WTC11 (cell line): Measurements from ENCODE around the gene ZSCAN21. TPM values are rescaled to one million over a fixed set of nuclear protein-coding genes. Genes with fewer than 3 reads are reported as not detected.

Source experiments
- ATAC-seq: fragments of 200-7000 bp; cut with Tn5 transposase; 2 replicates; pipeline ENCODE4 v1.10.0; 2021; ENCODE audit warnings: mild to moderate bottlenecking, moderate library complexity
- Bru-seq: library from RNA; stranded (reverse); fragments of 400-500 nt; gene quantifications from one replicate; lab custom pipeline; 2021; lab: Mats Ljungman, UMichigan
- CTCF ChIA-PET: fragments of 300-600 bp; sonication (Branson Sonifier 250); formaldehyde crosslinking; loops from one replicate; lab custom pipeline; 2021; ENCODE audit warnings: antibody characterized with exemption; lab: Charles Lee
- POLR2A ChIA-PET: fragments of 350-600 bp; sonication (Branson Sonifier 250); formaldehyde crosslinking; loops from one replicate; lab custom pipeline; 2021; ENCODE audit warnings: antibody characterized with exemption; lab: Charles Lee
- DNase-seq: peaks from one replicate; pipeline ENCODE4 v3.0.0; 2021; ENCODE audit warnings: low spot score
- H3K27ac Mint-ChIP-seq: 2 replicates; pipeline ENCODE4 v1.8.0; 2021; ENCODE audit warnings: mixed read lengths
- H3K27me3 Mint-ChIP-seq: 2 replicates; pipeline ENCODE4 v1.8.0; 2021; ENCODE audit warnings: low read depth, mild to moderate bottlenecking, moderate library complexity, mixed read lengths
- H3K36me3 Mint-ChIP-seq: 2 replicates; pipeline ENCODE4 v1.8.0; 2021; ENCODE audit warnings: mixed read lengths
- H3K4me1 Mint-ChIP-seq: 2 replicates; pipeline ENCODE4 v1.8.0; 2022; ENCODE audit warnings: mixed read lengths
- H3K4me3 Mint-ChIP-seq: 2 replicates; pipeline ENCODE4 v1.8.0; 2021; ENCODE audit warnings: mild to moderate bottlenecking, moderate library complexity, mixed read lengths
- H3K9me3 Mint-ChIP-seq: 2 replicates; pipeline ENCODE4 v1.8.0; 2021; ENCODE audit warnings: mixed read lengths
- ESRRA ChIP-seq: sonication (generic); formaldehyde crosslinking; IDR thresholded peaks from 2 replicates; pipeline ENCODE4 v1.8.1; 2022; ENCODE audit warnings: mild to moderate bottlenecking, missing genetic modification reagents, borderline replicate concordance
- FOXK1 ChIP-seq: sonication (generic); formaldehyde crosslinking; IDR thresholded peaks from 2 replicates; pipeline ENCODE4 v1.8.0; 2022; ENCODE audit warnings: mild to moderate bottlenecking, moderate library complexity, missing genetic modification reagents
- GABPB1 ChIP-seq: sonication (generic); formaldehyde crosslinking; IDR thresholded peaks from 2 replicates; pipeline ENCODE4 v1.8.1; 2023; ENCODE audit warnings: mild to moderate bottlenecking, missing genetic modification reagents
- IRF2 ChIP-seq: sonication (generic); formaldehyde crosslinking; IDR thresholded peaks from 2 replicates; pipeline ENCODE4 v1.8.0; 2022; ENCODE audit warnings: low read depth, missing genetic modification reagents, borderline replicate concordance
- NFE2L1 ChIP-seq: sonication (generic); formaldehyde crosslinking; IDR thresholded peaks from 2 replicates; pipeline ENCODE4 v1.8.1; 2023; ENCODE audit warnings: missing genetic modification reagents
- NR1H2 ChIP-seq: sonication (generic); formaldehyde crosslinking; IDR thresholded peaks from 2 replicates; pipeline ENCODE4 v1.9.0; 2021; ENCODE audit warnings: mild to moderate bottlenecking, moderate library complexity, missing genetic modification reagents
- NR2C2 ChIP-seq: sonication (generic); formaldehyde crosslinking; IDR thresholded peaks from 2 replicates; pipeline ENCODE4 v1.8.0; 2022; ENCODE audit warnings: mild to moderate bottlenecking, missing genetic modification reagents
- RORB ChIP-seq: fragments of 250-450 bp; sonication (Bioruptor Pico); IDR thresholded peaks from 2 replicates; pipeline ENCODE4 v1.9.0; 2021; ENCODE audit warnings: mild to moderate bottlenecking
- SMAD3 ChIP-seq: sonication (generic); formaldehyde crosslinking; IDR thresholded peaks from 2 replicates; pipeline ENCODE4 v1.8.0; 2022; ENCODE audit warnings: missing genetic modification reagents, mild to moderate bottlenecking, borderline replicate concordance
- SMAD4 ChIP-seq: sonication (generic); formaldehyde crosslinking; IDR thresholded peaks from 2 replicates; pipeline ENCODE4 v1.8.0; 2022; ENCODE audit warnings: mild to moderate bottlenecking, missing genetic modification reagents
- TCF7 ChIP-seq: sonication (generic); formaldehyde crosslinking; IDR thresholded peaks from 2 replicates; pipeline ENCODE4 v1.8.0; 2022; ENCODE audit warnings: mild to moderate bottlenecking, low read depth, missing genetic modification reagents, moderate library complexity
- TEAD4 ChIP-seq: sonication (generic); formaldehyde crosslinking; IDR thresholded peaks from 2 replicates; pipeline ENCODE4 v1.8.0; 2022; ENCODE audit warnings: mild to moderate bottlenecking, missing genetic modification reagents
- TP53 ChIP-seq: sonication (generic); formaldehyde crosslinking; IDR thresholded peaks from 2 replicates; pipeline ENCODE4 v1.8.1; 2023; ENCODE audit warnings: mild to moderate bottlenecking, missing genetic modification reagents
- ZBTB21 ChIP-seq: sonication (generic); formaldehyde crosslinking; IDR thresholded peaks from 2 replicates; pipeline ENCODE4 v1.8.1; 2023; ENCODE audit warnings: mild to moderate bottlenecking, missing genetic modification reagents, borderline replicate concordance
- ZNF263 ChIP-seq: sonication (generic); formaldehyde crosslinking; IDR thresholded peaks from 2 replicates; pipeline ENCODE4 v1.8.1; 2022; ENCODE audit warnings: low read depth, mild to moderate bottlenecking, moderate library complexity, missing genetic modification reagents
- ZNF317 ChIP-seq: sonication (generic); formaldehyde crosslinking; IDR thresholded peaks from 2 replicates; pipeline ENCODE4 v1.8.1; 2023; ENCODE audit warnings: low read depth, mild to moderate bottlenecking, moderate library complexity, missing genetic modification reagents, borderline replicate concordance
- ZNF396 ChIP-seq: fragments of 250-450 bp; sonication (Bioruptor Pico); IDR thresholded peaks from 2 replicates; pipeline ENCODE4 v1.8.0; 2021; ENCODE audit warnings: mild to moderate bottlenecking, moderate library complexity, borderline replicate concordance
- ZNF416 ChIP-seq: fragments of 250-450 bp; sonication (Bioruptor Pico); IDR thresholded peaks from 2 replicates; pipeline ENCODE4 v1.9.0; 2021; ENCODE audit warnings: mild to moderate bottlenecking, inconsistent platforms
- long read RNA-seq, 3 experiments: library from RNA in 1 of 3; library from capped mRNA in 1 of 3; library from polyadenylated mRNA in 1 of 3; unstranded in 2 of 3; stranded (forward) in 1 of 3; transcript quantifications; one replicate each; pipeline ENCODE4 v2.0.0, GENCODE V29; 2021
- total RNA-seq: library from RNA; stranded (reverse); gene quantifications from 3 replicates; pipeline ENCODE4 v1.2.3, GENCODE V29; 2021
- TF ChIP-seq, protein P1 (sequence below): sonication (generic); formaldehyde crosslinking; IDR thresholded peaks from 2 replicates; pipeline ENCODE4 v1.8.0; 2023; ENCODE audit warnings: missing genetic modification reagents
- TF ChIP-seq, protein P2 (sequence below): sonication (generic); formaldehyde crosslinking; IDR thresholded peaks from 2 replicates; pipeline ENCODE4 v1.8.0; 2022; ENCODE audit warnings: mild to moderate bottlenecking, missing genetic modification reagents
- TF ChIP-seq, protein P3 (sequence below): sonication (generic); formaldehyde crosslinking; IDR thresholded peaks from 2 replicates; pipeline ENCODE4 v1.8.1; 2022; ENCODE audit warnings: low read depth, mild to moderate bottlenecking, moderate library complexity, missing genetic modification reagents, borderline replicate concordance
- TF ChIP-seq, protein P4 (sequence below): sonication (generic); formaldehyde crosslinking; IDR thresholded peaks from 2 replicates; pipeline ENCODE4 v1.8.1; 2023; ENCODE audit warnings: mild to moderate bottlenecking, missing genetic modification reagents
- TF ChIP-seq, protein P5 (sequence below): sonication (generic); formaldehyde crosslinking; IDR thresholded peaks from 2 replicates; pipeline ENCODE4 v1.8.1; 2023; ENCODE audit warnings: mild to moderate bottlenecking, missing genetic modification reagents, borderline replicate concordance
- TF ChIP-seq, protein P6 (sequence below): sonication (generic); formaldehyde crosslinking; IDR thresholded peaks from 2 replicates; pipeline ENCODE4 v1.8.0; 2022; ENCODE audit warnings: mild to moderate bottlenecking, missing genetic modification reagents
- TF ChIP-seq, protein P7 (sequence below): fragments of 250-450 bp; sonication (Bioruptor Pico); conservative IDR thresholded peaks from 2 replicates; pipeline ENCODE4 v1.9.0; 2021; ENCODE audit warnings: mild to moderate bottlenecking

ZSCAN21 gene
- total RNA-seq (25.5 to 27.2 TPM (median 26.2 TPM) in 3 replicates), Bru-seq, nascent RNA (percentile 77 among the genes with signal in this experiment)
- long read RNA-seq, experiment 1, transcript ZSCAN21-201 (4 exons, 2,005 nt) = major isoform, 22 of 75 reads
- long read RNA-seq, experiment 1, partial matches to known transcripts = 4 of 75 reads
- long read RNA-seq, experiment 1, other reads (novel, unspliced or antisense) = 48 of 75 reads
- long read RNA-seq, experiment 2, partial matches to known transcripts = 10 of 18 reads
- long read RNA-seq, experiment 2, other reads (novel, unspliced or antisense) = 7 of 18 reads
- long read RNA-seq, experiment 3, transcript ZSCAN21-201 (4 exons, 2,005 nt) = major isoform, 8 of 16 reads
- long read RNA-seq, experiment 3, partial matches to known transcripts = 1 of 16 reads
- long read RNA-seq, experiment 3, other reads (novel, unspliced or antisense) = 6 of 16 reads

DNA sequence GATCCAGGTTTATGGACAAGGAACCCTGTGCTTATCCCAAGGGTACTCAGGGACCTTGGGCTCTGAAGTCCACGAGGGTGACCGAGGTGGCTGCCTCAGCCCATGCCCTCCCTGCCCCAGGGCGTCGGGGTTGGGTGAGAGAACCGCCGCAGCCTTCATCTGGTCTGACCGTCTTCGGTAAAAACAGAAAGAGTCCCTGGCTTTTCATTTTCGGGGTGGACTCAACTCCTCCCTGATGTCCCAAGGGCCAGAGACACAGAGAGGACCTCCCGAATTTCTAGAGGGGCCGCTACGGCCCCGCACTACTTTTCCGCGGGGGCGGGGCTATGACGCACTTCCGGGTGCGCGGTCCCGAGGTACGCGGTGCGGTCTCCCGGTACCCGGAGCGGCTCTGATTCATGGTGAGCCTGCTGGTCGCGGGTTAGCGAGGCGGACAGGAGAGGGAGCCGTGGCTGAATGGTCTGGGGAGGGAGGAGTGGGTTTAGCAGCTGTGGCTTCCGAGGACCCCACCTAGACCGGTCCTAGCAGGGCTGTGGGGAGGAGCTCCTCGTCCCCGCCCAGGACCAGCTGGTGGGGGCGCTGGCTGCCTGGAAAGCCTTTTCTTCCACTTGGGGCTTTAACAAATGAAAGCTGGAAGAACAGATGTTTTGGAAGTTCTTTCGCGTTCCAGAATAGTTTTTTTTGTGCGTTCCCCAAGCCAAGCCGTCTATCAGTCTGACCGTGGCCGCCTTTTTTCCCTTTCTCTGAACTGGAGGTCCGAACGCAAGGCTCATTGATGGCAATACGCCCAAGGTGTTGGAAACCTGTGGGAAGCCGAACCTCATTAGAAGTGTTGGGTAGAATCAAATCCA is at the start of gene ZSCAN21:
TSS of gene ZSCAN21 (plus strand) at position 334 of the 851 bp plus-strand sequence. CDS start 7,233 bp downstream, outside the sequence.
- H3K9me3 Mint-ChIP-seq = no peaks in the 10 kb centered on the region
- peak within 1 kb of the TSS; percentile 88 for H3K4me3 Mint-ChIP-seq
- peak; percentile 91 for ATAC-seq
- H3K27me3 Mint-ChIP-seq = no peaks in the 10 kb centered on the region
- H3K36me3 Mint-ChIP-seq = peaks cover 6% of the 10 kb centered on the region; the same call in 1 of the 2 replicates
- peak within 1 kb of the TSS; percentile 96 for H3K27ac Mint-ChIP-seq
- ChIA-PET POLR2A (interaction anchor here (0.6 to 1.0 kb wide), 4 partner anchors 9 to 52 kb away, joined by 3 read pairs; partner anchors contain the start of genes MCM7 and ZKSCAN1), CTCF (interaction anchor here (0.6 to 1.8 kb wide), 6 partner anchors 17 to 133 kb away, joined by 3 to 5 read pairs (median 4); partner anchors contain the start of genes AP4M1 and MCM7)
- DNase-seq = peak; percentile 89
- peaks cover 13% of the 10 kb centered on the region for H3K4me1 Mint-ChIP-seq
- TF ChIP-seq ESRRA (CRISPR knock-in tag) (no peak), GABPB1 (peak; percentile 82), ZNF317 (CRISPR knock-in tag) (no peak), TCF7 (no peak), ZNF416 (CRISPR knock-in tag) (no peak), NR1H2 (CRISPR knock-in tag) (no peak), TP53 (CRISPR knock-in tag) (no peak), SMAD3 (CRISPR knock-in tag) (no peak), SMAD4 (CRISPR knock-in tag) (no peak), ZNF263 (CRISPR knock-in tag) (no peak), NFE2L1 (CRISPR knock-in tag) (0 out of 2 replicates have a peak, but pooled peaks have one; percentile 19), ZBTB21 (CRISPR knock-in tag) (no peak), TEAD4 (CRISPR knock-in tag) (no peak), IRF2 (CRISPR knock-in tag) (no peak), ZNF396 (CRISPR knock-in tag) (no peak), FOXK1 (peak; percentile 69; the same call in 1 of the 2 replicates), NR2C2 (CRISPR knock-in tag) (no peak), RORB (no peak)
- TF ChIP-seq, protein P1, sequence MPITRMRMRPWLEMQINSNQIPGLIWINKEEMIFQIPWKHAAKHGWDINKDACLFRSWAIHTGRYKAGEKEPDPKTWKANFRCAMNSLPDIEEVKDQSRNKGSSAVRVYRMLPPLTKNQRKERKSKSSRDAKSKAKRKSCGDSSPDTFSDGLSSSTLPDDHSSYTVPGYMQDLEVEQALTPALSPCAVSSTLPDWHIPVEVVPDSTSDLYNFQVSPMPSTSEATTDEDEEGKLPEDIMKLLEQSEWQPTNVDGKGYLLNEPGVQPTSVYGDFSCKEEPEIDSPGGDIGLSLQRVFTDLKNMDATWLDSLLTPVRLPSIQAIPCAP = no peak
- TF ChIP-seq, protein P2, sequence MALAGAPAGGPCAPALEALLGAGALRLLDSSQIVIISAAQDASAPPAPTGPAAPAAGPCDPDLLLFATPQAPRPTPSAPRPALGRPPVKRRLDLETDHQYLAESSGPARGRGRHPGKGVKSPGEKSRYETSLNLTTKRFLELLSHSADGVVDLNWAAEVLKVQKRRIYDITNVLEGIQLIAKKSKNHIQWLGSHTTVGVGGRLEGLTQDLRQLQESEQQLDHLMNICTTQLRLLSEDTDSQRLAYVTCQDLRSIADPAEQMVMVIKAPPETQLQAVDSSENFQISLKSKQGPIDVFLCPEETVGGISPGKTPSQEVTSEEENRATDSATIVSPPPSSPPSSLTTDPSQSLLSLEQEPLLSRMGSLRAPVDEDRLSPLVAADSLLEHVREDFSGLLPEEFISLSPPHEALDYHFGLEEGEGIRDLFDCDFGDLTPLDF (CRISPR knock-in tag) = no peak
- TF ChIP-seq, protein P3, sequence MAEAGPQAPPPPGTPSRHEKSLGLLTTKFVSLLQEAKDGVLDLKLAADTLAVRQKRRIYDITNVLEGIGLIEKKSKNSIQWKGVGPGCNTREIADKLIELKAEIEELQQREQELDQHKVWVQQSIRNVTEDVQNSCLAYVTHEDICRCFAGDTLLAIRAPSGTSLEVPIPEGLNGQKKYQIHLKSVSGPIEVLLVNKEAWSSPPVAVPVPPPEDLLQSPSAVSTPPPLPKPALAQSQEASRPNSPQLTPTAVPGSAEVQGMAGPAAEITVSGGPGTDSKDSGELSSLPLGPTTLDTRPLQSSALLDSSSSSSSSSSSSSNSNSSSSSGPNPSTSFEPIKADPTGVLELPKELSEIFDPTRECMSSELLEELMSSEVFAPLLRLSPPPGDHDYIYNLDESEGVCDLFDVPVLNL = no peak
- TF ChIP-seq, protein P4, sequence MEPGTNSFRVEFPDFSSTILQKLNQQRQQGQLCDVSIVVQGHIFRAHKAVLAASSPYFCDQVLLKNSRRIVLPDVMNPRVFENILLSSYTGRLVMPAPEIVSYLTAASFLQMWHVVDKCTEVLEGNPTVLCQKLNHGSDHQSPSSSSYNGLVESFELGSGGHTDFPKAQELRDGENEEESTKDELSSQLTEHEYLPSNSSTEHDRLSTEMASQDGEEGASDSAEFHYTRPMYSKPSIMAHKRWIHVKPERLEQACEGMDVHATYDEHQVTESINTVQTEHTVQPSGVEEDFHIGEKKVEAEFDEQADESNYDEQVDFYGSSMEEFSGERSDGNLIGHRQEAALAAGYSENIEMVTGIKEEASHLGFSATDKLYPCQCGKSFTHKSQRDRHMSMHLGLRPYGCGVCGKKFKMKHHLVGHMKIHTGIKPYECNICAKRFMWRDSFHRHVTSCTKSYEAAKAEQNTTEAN = no peak
- TF ChIP-seq, protein P5, sequence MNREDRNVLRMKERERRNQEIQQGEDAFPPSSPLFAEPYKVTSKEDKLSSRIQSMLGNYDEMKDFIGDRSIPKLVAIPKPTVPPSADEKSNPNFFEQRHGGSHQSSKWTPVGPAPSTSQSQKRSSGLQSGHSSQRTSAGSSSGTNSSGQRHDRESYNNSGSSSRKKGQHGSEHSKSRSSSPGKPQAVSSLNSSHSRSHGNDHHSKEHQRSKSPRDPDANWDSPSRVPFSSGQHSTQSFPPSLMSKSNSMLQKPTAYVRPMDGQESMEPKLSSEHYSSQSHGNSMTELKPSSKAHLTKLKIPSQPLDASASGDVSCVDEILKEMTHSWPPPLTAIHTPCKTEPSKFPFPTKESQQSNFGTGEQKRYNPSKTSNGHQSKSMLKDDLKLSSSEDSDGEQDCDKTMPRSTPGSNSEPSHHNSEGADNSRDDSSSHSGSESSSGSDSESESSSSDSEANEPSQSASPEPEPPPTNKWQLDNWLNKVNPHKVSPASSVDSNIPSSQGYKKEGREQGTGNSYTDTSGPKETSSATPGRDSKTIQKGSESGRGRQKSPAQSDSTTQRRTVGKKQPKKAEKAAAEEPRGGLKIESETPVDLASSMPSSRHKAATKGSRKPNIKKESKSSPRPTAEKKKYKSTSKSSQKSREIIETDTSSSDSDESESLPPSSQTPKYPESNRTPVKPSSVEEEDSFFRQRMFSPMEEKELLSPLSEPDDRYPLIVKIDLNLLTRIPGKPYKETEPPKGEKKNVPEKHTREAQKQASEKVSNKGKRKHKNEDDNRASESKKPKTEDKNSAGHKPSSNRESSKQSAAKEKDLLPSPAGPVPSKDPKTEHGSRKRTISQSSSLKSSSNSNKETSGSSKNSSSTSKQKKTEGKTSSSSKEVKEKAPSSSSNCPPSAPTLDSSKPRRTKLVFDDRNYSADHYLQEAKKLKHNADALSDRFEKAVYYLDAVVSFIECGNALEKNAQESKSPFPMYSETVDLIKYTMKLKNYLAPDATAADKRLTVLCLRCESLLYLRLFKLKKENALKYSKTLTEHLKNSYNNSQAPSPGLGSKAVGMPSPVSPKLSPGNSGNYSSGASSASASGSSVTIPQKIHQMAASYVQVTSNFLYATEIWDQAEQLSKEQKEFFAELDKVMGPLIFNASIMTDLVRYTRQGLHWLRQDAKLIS (CRISPR knock-in tag) = no peak
- TF ChIP-seq, protein P6, sequence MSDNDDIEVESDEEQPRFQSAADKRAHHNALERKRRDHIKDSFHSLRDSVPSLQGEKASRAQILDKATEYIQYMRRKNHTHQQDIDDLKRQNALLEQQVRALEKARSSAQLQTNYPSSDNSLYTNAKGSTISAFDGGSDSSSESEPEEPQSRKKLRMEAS (CRISPR knock-in tag) = peak; percentile 66; the same call in 1 of the 2 replicates
- TF ChIP-seq, protein P7, sequence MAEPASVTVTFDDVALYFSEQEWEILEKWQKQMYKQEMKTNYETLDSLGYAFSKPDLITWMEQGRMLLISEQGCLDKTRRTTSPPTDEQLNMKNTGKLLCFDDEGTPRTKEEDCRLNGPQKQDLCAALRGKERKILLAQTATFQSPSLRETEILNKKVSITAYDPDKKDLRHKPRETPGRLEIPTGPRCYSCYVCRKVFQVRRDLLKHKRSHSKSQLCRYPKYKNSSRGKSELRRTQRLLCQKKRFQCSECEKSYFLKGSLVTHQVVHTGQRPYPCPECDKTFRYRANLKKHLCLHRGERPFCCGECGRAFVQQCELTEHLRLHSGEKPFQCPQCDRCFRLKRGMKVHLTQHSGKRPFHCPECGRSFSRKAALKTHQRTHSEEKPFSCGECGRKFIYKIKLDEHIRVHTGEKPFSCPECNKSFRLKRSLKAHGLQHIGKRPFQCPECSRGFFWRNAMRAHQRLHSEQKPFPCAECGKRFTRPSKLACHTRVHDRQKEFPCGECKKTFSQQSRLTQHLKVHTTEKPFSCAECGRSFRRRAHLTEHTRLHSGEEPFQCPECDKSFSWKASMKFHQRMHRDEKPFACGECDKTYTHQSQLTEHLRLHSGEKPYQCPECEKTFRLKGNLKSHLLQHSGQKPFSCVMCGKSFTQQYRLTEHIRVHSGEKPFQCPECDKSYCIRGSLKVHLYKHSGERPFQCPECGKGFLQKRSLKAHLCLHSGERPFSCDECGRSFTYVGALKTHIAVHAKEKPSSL (CRISPR knock-in tag) = no peak
